ENCODE results near the gene ETV3.
"Not testable (repeated sequence)": the region's sequence is repeated elsewhere in the genome, so short reads cannot be mapped to it uniquely, and the experiment has no call there.

DNA sequence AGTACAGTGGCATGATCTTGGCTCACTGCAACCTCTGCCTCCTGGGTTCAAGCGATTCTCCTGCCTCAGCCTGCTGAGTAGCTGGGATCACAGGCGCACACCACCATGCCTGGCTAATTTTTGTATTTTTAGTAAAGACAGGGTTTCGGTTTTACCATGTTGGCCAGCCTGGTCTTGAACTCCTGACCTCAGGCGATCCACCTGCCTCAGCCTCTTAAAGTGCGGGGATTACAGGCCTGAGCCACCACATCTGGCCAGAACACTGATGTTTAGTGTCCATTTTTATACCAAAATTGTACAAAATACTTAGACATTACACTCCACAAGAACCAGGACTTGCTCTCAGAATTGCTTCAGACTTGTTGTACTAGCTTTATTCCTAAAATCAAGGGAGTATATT is 44.2 kb upstream of the ETV3 start:
- TF ChIP-seq, protein P1, sequence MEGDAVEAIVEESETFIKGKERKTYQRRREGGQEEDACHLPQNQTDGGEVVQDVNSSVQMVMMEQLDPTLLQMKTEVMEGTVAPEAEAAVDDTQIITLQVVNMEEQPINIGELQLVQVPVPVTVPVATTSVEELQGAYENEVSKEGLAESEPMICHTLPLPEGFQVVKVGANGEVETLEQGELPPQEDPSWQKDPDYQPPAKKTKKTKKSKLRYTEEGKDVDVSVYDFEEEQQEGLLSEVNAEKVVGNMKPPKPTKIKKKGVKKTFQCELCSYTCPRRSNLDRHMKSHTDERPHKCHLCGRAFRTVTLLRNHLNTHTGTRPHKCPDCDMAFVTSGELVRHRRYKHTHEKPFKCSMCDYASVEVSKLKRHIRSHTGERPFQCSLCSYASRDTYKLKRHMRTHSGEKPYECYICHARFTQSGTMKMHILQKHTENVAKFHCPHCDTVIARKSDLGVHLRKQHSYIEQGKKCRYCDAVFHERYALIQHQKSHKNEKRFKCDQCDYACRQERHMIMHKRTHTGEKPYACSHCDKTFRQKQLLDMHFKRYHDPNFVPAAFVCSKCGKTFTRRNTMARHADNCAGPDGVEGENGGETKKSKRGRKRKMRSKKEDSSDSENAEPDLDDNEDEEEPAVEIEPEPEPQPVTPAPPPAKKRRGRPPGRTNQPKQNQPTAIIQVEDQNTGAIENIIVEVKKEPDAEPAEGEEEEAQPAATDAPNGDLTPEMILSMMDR (IDR thresholded peaks at IDR 0.05): not testable (repeated sequence)
- not testable (repeated sequence) for TF ChIP-seq POLR2A (IDR thresholded peaks at IDR 0.05)

Measured in uterus (tissue), 2 donors.